ENCODE measurements around the gene PEAK1. TPM values are rescaled to one million over a fixed set of nuclear protein-coding genes. Genes with fewer than 3 reads are reported as not detected.

Gene PEAK1
- total RNA-seq, 1 donor from 2014 or later, result 71.8 TPM

DNA sequence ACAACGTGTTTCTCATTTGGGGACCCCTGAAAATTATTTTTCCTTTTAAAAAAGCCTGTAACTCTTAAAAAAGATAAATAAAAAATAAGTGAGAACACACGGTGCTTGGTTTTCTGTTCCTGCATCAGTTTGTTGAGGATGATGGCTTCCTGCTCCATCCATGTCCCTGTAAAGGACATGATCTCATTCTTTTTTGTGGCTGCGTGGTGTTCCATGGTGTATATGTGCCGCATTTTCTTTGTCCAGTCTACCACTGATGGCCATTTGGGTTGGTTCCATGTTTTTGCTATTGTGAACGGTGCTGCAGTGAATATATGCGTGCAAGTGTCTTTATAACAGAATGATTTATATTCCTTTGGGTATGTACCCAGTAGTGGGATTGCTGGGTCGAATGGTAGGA, 351.3 kb downstream of the PEAK1 start:
- no peak for DNase-seq (ENCODE audit: low read depth in 2 of 2)

DNA sequence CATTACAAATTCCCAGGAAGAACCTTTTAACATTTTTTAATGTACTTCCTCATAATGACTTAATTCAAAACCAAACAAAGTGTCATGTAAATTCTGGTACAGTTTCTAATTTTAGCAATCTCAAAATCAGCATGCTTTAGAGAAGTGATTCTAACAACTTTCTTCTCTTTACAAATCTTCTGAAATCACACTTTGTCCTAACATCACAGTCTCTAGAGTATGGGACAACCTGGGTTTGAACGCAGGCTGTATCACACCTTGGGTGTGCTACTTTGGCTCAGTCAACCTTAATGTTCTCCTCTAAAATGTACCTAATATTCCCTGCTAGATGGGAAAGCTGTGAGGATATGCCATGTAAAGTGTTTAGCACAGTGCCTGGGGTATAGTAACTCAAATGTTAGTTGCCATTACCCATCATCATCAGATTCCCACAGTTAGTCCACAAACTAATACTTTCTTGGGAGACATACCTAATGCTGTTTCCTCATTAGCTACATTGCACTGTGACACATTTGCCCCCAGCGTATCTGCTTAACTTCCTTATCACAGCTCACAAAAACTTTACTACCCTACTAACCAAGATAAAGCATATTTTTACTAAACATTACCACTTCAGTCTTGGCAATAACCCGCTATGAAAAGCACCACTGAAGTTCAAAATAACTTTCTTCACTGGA, 352.1 kb downstream of the PEAK1 start:
- no peak for DNase-seq (ENCODE audit: low read depth in 2 of 2)

DNA sequence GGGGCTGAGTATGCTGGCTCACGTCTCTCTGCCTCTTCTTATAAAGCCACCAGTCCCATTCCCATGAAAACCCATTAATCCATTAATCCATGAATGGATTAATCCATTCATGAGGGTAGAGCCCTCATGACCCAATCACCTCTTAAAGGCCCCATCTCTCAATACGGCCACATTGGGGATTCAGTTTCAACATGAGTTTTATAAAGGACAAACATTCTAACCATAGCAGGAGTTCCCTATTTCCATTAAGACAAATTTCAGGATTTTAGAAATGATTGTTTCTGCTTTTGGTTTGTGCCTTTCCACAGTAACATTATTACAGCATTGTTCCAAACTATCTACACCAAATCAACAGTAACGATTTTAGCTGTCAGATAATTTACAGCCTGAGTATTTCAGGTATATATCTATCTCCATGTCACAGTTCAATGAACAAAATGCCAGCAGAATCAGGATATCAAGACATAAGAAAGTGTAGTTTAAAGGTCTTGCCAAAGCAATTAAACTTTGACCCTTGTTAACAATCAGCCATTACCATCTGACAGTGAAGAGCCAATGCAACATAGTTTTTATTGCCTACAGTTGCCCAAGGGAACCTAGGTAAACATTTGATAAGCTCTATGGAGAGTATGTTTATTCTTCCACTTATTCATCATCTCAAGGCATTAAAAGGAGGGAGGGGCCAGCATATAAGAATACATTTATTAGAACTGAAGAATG, 352.8 kb downstream of the PEAK1 start:
- DNase-seq (ENCODE audit: low read depth in 2 of 2), result peak in 1 of 2 donors; percentile 48

DNA sequence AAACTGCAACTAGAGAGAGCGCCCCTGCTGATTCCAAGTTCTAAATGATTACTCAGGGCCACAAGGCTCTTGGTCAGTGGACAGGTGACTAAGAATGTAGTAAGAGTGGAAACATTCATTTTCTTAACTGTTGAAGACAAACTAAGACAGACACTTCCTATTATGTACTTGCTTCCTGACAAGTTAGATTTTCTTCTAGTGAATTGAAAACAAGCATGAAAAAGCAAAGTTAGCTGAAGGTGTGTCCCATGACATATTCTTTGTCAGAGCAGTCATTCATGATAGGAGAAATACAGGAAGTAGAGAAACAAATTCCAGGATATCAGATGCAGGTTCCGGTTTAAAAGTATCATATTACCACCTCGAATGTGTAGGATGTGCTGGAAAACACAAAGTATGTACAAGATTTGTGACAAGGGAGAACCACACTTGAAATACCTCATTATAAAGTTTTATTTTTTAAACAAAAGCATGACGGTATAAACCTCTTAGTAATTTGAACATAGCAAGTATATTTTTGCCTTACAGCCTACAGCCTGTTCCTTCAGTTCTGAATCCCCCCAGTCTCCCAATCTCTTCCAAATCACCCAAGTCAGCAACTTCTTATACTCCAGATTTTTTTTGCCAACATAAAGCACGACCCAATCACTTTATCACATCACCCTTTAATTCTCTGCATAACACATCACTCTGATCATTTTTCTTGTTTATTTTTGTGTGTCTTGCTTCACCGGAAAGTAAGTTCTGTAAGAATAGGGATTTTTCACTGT, 355.2 kb downstream of the PEAK1 start:
- DNase-seq (ENCODE audit: low read depth in 2 of 2), result peak; percentile 72 to 80

DNA sequence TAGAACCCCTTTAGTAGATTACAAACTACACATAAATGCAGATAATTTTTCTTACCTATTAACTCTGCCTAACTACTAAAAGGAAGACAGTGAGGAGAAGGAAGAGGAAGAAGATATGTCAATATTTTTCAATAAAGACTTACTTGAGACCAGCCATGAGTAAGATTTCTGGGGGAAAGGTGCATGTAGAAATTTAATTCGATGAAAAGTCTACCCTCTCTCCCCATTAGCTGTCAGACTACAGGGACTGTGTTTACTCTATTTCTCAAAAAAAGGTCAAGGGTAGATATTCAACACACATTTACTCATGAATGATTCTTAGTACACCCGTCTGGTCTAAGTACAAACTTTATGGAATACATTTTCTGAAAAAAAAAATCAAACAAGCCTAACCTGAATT, 355.8 kb downstream of the PEAK1 start:
- no peak for DNase-seq (ENCODE audit: low read depth in 2 of 2)

DNA sequence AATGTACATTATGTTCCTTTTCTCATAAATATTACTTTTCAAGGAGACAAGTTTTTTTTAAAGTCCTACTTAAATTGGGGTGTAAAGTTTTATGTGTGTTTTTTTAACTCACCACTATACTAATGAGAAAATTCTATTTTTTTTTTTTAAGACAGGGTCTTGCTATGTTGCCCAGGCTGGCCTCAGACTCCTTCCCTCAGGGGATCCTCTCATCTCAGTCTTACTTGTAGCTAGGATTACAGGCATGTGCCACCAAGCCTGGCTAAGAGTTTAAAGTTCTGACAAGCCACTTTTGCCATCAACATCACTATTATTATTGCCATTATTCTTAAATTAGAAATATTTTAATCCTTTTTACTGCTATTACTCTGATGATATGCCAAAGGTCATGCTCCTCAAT, 356.7 kb downstream of the PEAK1 start:
- no peak for DNase-seq (ENCODE audit: low read depth in 2 of 2)

DNA sequence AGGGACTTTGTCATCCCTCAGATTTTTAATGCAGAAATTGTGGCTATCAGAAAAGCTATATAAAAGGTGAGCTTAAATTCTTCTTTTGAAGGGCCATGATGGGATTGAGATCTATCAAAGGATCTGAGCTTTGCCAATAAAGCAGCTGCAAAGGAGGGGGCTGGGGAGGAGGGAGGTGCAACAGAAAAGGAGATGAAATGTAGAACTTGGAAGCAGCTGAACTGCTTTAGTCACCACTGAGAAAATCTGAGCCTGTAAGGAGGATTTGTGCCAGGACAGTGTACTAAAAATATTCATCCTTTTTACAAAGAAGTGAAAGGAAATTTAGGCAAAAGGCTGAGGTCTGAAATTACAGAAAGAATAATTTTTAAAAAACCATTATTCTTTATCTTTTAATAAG, 359.4 kb downstream of the PEAK1 start:
- DNase-seq (ENCODE audit: low read depth in 2 of 2), result no peak

DNA sequence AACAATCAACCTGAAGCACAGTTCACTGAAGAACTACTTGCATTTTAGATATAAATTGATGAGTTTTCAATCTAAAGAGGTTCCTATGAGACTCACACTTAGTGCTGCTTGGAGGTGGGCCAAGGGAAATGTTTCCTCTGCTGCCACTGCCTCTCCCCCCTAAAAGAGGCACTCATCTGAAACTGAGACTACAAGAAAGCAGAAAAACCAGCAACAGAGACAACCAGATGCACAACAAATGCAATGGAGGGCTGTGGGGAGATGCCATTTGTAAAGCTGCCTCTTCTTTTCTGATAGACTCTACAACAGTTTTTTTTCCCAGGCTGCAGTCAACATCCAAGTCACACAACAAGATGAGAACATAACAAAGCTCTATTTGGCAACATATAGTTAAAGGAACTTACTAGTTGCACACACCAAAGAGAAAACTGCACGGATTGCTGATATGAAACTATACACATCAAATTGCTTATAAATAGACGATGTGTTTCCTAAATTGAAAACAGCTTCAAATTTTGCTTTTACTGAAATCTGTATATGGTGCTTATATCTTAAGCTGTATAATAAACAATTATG, 360.0 kb downstream of the PEAK1 start:
- DNase-seq (ENCODE audit: low read depth in 2 of 2), result peak; percentile 36 to 37

DNA sequence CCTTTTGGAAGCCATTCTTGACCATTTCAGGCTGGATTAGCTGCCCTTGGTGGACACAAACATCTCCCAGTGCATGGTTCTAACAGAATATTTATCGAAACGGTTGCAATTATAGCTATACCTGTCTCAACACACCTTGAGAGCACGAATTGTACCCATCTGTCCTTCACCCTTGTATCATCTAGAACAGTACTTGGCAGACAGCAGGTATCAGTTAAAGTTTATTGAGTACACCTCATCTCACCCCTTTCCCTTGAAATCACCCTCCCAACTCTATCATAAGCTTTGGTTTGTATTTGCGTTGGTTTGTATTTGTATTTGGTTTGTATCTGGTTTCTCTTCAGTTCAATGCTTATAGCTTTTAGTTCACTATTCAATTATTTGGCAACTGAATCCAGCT, 361.4 kb downstream of the PEAK1 start:
- DNase-seq (ENCODE audit: low read depth in 2 of 2), result no peak

DNA sequence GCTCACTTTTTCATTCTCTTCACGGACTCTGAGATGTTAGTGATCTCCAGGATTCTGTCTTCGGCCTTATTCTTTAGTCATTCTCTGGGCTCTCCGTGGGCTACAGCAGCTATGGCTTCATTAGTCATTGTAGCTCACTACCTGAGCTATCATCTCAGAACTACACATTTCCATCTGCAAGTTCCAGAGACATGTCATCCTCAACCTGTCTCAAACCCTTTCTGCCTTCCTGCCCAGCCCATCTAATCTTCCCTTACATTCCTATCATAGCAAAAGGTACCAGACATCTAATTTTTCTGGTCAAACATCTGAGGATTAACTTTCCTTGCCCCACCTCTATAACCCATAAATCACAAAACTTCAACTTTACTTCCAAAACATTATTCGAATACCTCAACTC, 362.2 kb downstream of the PEAK1 start:
- no peak for DNase-seq (ENCODE audit: low read depth in 2 of 2)

DNA sequence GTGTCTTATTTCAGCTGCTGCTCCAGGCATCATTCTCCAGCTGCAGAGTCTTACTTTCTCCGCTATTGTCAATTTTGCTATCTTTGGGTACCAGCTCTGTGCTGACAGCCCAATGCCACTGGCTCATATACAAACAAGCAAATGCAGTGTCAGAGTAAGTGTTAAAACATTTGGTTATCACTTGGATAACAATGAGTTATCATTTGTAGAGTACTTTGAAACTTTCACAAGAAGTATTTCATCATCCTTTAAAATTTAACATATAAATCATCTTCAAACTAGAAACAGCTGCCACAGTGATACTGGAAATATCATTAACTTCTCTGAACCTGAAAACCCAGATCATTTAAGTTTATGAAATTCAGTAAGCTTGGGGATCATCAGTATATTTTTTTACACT, 362.8 kb downstream of the PEAK1 start:
- no peak for DNase-seq (ENCODE audit: low read depth in 2 of 2)

DNA sequence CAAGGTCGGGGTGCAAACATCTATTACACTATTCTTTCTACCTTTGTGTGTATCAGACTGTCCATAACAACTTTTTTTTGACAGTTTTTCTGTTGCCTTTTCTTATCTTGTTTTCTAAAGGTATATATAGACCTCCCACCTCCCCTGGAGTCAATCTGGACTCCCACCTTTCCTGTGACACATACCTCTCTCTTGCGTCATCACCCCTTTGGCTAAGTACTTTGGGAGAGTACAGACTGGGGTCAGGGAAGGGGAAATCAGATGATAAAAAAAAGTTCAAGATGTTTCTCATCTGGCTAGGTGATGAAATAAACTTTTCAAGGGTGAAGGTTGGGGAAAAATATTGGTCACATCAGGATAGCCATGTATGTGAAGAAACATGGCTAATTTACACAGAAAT, 366.2 kb downstream of the PEAK1 start:
- no peak for DNase-seq (ENCODE audit: low read depth in 2 of 2)

DNA sequence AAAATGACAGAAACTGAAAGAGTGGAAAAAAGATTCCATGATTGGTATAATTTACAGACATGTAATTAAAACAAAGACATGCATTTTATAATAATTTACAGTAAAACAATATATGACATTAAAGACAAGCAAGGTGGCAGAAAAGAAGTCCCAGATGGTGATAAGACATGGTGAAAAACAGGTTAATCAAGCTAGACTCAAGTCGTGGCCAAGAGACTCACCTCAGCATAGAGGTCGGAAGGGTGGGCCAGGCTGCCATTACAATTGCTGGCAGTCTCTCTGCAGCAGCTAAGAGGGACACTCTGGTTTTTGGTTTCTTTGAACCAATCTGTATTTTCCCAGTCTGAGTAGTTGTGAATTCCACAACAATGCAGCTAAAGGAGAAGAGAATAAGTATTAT, 367.3 kb downstream of the PEAK1 start:
- DNase-seq (ENCODE audit: low read depth in 2 of 2), result no peak

Other genes starting within 250 kb of the PEAK1 start
- 27.0 and 27.5 TPM in 2 replicates for gene HMG20A, start 784 bp upstream of the PEAK1 start, total RNA-seq
- gene LINGO1, start 212.8 kb upstream of the PEAK1 start, total RNA-seq, result under 0.01 and 0.22 TPM in 2 replicates

All from lung microvascular endothelial cell (primary cell).